Measurements from ENCODE around the gene PDZRN3.

The PDZRN3 gene

GRCh38 chr3:73608456-73609314 lies 16.1 kb downstream of the PDZRN3 start:
- DNase-seq (ENCODE audit: low read depth in 2 of 2), result no peak
- no peak overlapping the region for H3K4me3 ChIP-seq (replicated peaks in 1 of 2; ENCODE audit: low read depth in 2 of 2, low read length in 2 of 2)
- TF ChIP-seq, protein P1, sequence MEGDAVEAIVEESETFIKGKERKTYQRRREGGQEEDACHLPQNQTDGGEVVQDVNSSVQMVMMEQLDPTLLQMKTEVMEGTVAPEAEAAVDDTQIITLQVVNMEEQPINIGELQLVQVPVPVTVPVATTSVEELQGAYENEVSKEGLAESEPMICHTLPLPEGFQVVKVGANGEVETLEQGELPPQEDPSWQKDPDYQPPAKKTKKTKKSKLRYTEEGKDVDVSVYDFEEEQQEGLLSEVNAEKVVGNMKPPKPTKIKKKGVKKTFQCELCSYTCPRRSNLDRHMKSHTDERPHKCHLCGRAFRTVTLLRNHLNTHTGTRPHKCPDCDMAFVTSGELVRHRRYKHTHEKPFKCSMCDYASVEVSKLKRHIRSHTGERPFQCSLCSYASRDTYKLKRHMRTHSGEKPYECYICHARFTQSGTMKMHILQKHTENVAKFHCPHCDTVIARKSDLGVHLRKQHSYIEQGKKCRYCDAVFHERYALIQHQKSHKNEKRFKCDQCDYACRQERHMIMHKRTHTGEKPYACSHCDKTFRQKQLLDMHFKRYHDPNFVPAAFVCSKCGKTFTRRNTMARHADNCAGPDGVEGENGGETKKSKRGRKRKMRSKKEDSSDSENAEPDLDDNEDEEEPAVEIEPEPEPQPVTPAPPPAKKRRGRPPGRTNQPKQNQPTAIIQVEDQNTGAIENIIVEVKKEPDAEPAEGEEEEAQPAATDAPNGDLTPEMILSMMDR (IDR thresholded peaks at IDR 0.05; ENCODE audit: low read depth, low read length), result no peak

- TF ChIP-seq, protein P1 (IDR thresholded peaks at IDR 0.05; ENCODE audit: low read depth, low read length), result no peak
- no peak overlapping the region for H3K4me3 ChIP-seq (replicated peaks in 1 of 2; ENCODE audit: low read depth in 2 of 2, low read length in 2 of 2)
- DNase-seq (ENCODE audit: low read depth in 2 of 2), result no peak
Observed at GRCh38 chr3:73605861-73606260, 18.9 kb downstream of the PDZRN3 start.

DNA sequence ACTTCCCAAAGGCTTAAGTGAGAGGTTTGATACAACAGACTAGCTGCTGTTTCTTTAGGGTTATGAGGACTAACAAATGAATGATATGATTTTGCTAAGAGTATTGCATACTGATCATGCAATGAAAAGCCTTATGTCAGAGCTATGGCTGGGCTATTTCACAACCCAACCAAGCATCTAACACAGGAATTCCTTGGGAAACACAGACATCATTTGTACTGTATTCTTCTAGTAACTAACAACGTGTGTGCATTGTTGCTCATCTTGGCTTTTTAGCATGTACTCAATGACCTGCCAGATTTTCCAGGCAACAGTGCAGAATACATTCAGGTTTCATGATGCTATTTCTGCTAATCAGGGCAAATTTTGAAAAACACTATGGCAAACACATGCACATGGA lies 19.3 kb downstream of the PDZRN3 start:
- no peak overlapping the region for H3K4me3 ChIP-seq (replicated peaks in 1 of 2; ENCODE audit: low read depth in 2 of 2, low read length in 2 of 2)
- TF ChIP-seq, protein P1 (IDR thresholded peaks at IDR 0.05; ENCODE audit: low read depth, low read length), result no peak
- peak; percentile 85 to 89 for DNase-seq (ENCODE audit: low read depth in 2 of 2)

DNA sequence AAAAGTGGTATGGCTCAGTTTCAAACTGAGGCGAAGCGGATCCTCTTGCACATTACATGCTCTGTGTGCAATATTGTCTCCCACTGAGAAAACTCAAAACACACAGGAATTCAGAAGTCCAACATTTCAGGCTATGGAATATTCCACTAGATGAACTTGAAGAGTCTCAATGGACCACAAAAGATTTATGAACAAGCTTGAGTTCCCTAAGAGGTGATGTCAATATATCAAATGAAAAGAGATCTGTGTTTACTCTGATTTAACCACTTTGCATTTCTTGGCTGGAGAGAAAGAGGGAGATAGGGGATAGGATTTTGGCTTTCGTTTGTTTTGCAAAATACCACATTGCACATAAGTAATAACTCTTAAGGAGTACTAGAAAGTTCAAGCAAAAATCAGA lies 20.3 kb downstream of the PDZRN3 start:
- TF ChIP-seq, protein P1 (IDR thresholded peaks at IDR 0.05; ENCODE audit: low read depth, low read length), result no peak
- DNase-seq (ENCODE audit: low read depth in 2 of 2), result peak in 1 of 2 donors; percentile 42
- H3K4me3 ChIP-seq (replicated peaks in 1 of 2; ENCODE audit: low read depth in 2 of 2, low read length in 2 of 2), result no peak overlapping the region

- peak; percentile 46 to 56 for DNase-seq (ENCODE audit: low read depth in 2 of 2)
- no peak overlapping the region for H3K4me3 ChIP-seq (replicated peaks in 1 of 2; ENCODE audit: low read depth in 2 of 2, low read length in 2 of 2)
- TF ChIP-seq, protein P1 (IDR thresholded peaks at IDR 0.05; ENCODE audit: low read depth, low read length), result no peak
Observed at GRCh38 chr3:73603762-73604171, 21.0 kb downstream of the PDZRN3 start.

GRCh38 chr3:73602170-73602569 lies 22.6 kb downstream of the PDZRN3 start:
- no peak overlapping the region for H3K4me3 ChIP-seq (replicated peaks in 1 of 2; ENCODE audit: low read depth in 2 of 2, low read length in 2 of 2)
- TF ChIP-seq, protein P1 (IDR thresholded peaks at IDR 0.05; ENCODE audit: low read depth, low read length), result no peak
- peak; percentile 76 to 80 for DNase-seq (ENCODE audit: low read depth in 2 of 2)

Measured in cardiac fibroblast (primary cell).